ENCODE results near the gene RBBP4. TPM values are rescaled to one million over a fixed set of nuclear protein-coding genes. Genes with fewer than 3 reads are reported as not detected.

The RBBP4 gene
- total RNA-seq, 2 donors from 2014 or later = 521 to 678 TPM

- Mint-ChIP-seq H3K4me3 (no peak overlapping the region), H3K27me3 (ENCODE audit: insufficient read depth) (no peaks in the 10 kb centered on the region), H3K27ac (no peak overlapping the region), H3K36me3 (ENCODE audit: low read depth) (peaks cover 50% of the 10 kb centered on the region), H3K9me3 (no peaks in the 10 kb centered on the region), H3K4me1 (no peaks in the 10 kb centered on the region)
- H3K9ac ChIP-seq (ENCODE audit: extremely low read depth, low read length, poor library complexity, severe bottlenecking) = no peak overlapping the region
- peak overlapping the region; percentile 42 for H3K27ac ChIP-seq (ENCODE audit: low read depth, low read length)
- H3K27me3 ChIP-seq (ENCODE audit: control insufficient read depth, insufficient read depth, low read length, poor library complexity, severe bottlenecking) = no peaks in the 10 kb centered on the region
- no peak overlapping the region for H3K4me3 ChIP-seq (ENCODE audit: low read length)
- H3K9me3 ChIP-seq (ENCODE audit: control insufficient read depth, low read length) = no peaks in the 10 kb centered on the region
- DNase-seq = no peak
- no peak for TF ChIP-seq CTCF (conservative IDR thresholded peaks at IDR 0.05)
- H3K36me3 ChIP-seq (ENCODE audit: control insufficient read depth, insufficient read depth, low read length) = peaks cover 54% of the 10 kb centered on the region
- 96 to 100% methylated on average over 2 of the region's 2 CpGs for WGBS, 2 experiments (ENCODE audit: insufficient coverage in 1 of 2, insufficient read length in 1 of 2)
- no peaks in the 10 kb centered on the region for H3K4me1 ChIP-seq (ENCODE audit: control insufficient read depth, insufficient read depth, low read length)
Observed at GRCh38 chr1:32686387-32686786, 35.4 kb downstream of the RBBP4 start.

GRCh38 chr1:32693455-32694174, 42.6 kb downstream of the RBBP4 start:
- Mint-ChIP-seq H3K27me3 (ENCODE audit: insufficient read depth) (peaks cover 2% of the 10 kb centered on the region), H3K27ac (no peak overlapping the region), H3K4me3 (no peak overlapping the region), H3K4me1 (no peaks in the 10 kb centered on the region), H3K9me3 (peaks cover under 1% of the 10 kb centered on the region), H3K36me3 (ENCODE audit: low read depth) (peaks cover 4% of the 10 kb centered on the region)
- H3K27me3 ChIP-seq (ENCODE audit: control insufficient read depth, insufficient read depth, low read length, poor library complexity, severe bottlenecking) = no peaks in the 10 kb centered on the region
- no peak overlapping the region for H3K27ac ChIP-seq (ENCODE audit: low read depth, low read length)
- WGBS, 2 experiments (ENCODE audit: insufficient coverage in 1 of 2, insufficient read length in 1 of 2) = 86 to 89% methylated on average over 5 to 6 of the region's 6 CpGs
- no peak for TF ChIP-seq CTCF (conservative IDR thresholded peaks at IDR 0.05)
- H3K9me3 ChIP-seq (ENCODE audit: control insufficient read depth, low read length) = no peaks in the 10 kb centered on the region
- DNase-seq = no peak
- no peak overlapping the region for H3K4me3 ChIP-seq (ENCODE audit: low read length)
- no peak overlapping the region for H3K9ac ChIP-seq (ENCODE audit: extremely low read depth, low read length, poor library complexity, severe bottlenecking)
- no peaks in the 10 kb centered on the region for H3K36me3 ChIP-seq (ENCODE audit: control insufficient read depth, insufficient read depth, low read length)
- H3K4me1 ChIP-seq (ENCODE audit: control insufficient read depth, insufficient read depth, low read length) = no peaks in the 10 kb centered on the region

GRCh38 chr1:32695098-32695904, 44.3 kb downstream of the RBBP4 start:
- WGBS, 2 experiments (ENCODE audit: insufficient coverage in 1 of 2, insufficient read length in 1 of 2) = 84 to 85% methylated on average over 17 of the region's 17 CpGs

More at GRCh38 chr1:32695098-32695904, 44.3 kb downstream of the RBBP4 start:
- TF ChIP-seq CTCF (conservative IDR thresholded peaks at IDR 0.05) = no peak
- Mint-ChIP-seq H3K27me3 (ENCODE audit: insufficient read depth) (peaks cover 7% of the 10 kb centered on the region), H3K27ac (no peak overlapping the region), H3K9me3 (peaks cover 2% of the 10 kb centered on the region), H3K4me1 (no peaks in the 10 kb centered on the region), H3K4me3 (no peak overlapping the region), H3K36me3 (ENCODE audit: low read depth) (peaks cover 1% of the 10 kb centered on the region)
- Histone ChIP-seq H3K36me3 (ENCODE audit: control insufficient read depth, insufficient read depth, low read length) (no peaks in the 10 kb centered on the region), H3K4me3 (ENCODE audit: low read length) (no peak overlapping the region), H3K9me3 (ENCODE audit: control insufficient read depth, low read length) (no peaks in the 10 kb centered on the region), H3K27me3 (ENCODE audit: control insufficient read depth, insufficient read depth, low read length, poor library complexity, severe bottlenecking) (no peaks in the 10 kb centered on the region), H3K27ac (ENCODE audit: low read depth, low read length) (no peak overlapping the region), H3K9ac (ENCODE audit: extremely low read depth, low read length, poor library complexity, severe bottlenecking) (no peak overlapping the region), H3K4me1 (ENCODE audit: control insufficient read depth, insufficient read depth, low read length) (no peaks in the 10 kb centered on the region)
- peak; percentile 62 for DNase-seq

Data from endodermal cell (in vitro differentiated cells).